GM18868 (cell line): Measurements from ENCODE around the gene SLBP.
A peak's percentile ranks its signal among the peaks of the same experiment; 100 is the strongest.
"Not testable (repeated sequence)": the region's sequence is repeated elsewhere in the genome, so short reads cannot be mapped to it uniquely, and the experiment has no call there.

ENCODE experiments used
- ATAC-seq: cut with Tn5 transposase; IDR thresholded peaks from one replicate; pipeline ENCODE4 v1.9.1; 2021; ENCODE audit warnings: mild to moderate bottlenecking, moderate library complexity; ENCODE audit not compliant: unreplicated experiment

The SLBP gene

DNA sequence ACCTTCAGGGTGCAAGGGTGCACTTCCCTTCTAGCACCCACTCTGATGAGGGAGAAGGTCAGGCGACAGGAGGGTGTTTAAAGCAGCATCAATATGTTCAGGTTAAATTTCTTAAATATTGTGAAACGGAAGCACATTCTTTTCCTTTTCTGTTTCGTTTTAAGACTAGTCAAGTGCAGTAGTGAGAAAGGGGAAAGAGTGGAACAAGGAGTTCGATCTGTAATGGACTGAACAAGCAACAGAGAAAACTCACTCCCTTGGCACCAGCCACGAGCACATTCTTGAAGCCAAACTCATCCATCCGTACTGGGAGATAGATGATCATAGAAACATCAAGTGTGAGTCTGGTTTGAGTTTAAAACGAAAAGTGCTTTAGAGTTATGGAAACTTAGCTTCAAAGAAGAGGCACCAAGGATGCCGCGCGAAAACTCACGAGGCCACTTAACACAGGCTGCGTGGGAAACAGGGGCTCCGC is 28.8 kb downstream of the SLBP start:
- peak; percentile 2 for ATAC-seq

DNA sequence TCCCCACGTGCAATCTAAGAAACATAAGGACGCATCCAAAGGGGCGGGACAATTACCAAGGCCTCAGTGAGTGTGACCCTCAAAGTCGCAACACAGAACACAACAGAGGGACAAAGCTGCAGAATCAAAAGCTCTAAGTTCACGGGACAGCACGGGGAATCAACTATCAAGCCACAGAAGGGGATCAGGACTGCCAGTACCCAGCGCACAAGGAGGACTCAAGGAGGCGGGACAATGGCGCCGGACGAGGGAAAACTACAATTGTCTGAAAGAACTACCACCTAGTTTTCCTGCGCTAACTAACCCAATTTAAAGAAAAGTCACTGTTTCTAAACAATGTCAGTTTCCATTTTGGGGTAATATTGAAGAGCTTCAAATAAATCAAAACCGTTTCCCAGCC is 29.3 kb downstream of the SLBP start:
- ATAC-seq: no peak

DNA sequence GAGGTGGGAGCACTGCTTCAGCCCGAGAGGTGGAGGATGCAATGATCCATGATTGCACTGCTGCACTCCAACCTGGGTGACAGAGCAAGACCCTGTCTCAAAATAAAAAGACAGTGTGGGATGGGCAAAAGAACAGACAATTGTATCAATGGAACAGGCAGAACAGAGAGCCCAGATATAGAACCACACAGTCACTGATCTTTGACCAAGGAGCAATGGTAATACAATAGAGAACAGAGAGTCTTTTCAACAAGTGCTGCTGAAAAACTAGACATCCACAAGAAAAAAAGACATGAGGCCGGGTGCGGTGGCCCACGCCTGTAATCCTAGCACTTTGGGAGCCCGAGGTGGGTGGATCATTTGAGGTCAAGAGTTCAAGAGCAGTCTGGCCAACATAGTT is 33.9 kb downstream of the SLBP start:
- no peak for ATAC-seq

DNA sequence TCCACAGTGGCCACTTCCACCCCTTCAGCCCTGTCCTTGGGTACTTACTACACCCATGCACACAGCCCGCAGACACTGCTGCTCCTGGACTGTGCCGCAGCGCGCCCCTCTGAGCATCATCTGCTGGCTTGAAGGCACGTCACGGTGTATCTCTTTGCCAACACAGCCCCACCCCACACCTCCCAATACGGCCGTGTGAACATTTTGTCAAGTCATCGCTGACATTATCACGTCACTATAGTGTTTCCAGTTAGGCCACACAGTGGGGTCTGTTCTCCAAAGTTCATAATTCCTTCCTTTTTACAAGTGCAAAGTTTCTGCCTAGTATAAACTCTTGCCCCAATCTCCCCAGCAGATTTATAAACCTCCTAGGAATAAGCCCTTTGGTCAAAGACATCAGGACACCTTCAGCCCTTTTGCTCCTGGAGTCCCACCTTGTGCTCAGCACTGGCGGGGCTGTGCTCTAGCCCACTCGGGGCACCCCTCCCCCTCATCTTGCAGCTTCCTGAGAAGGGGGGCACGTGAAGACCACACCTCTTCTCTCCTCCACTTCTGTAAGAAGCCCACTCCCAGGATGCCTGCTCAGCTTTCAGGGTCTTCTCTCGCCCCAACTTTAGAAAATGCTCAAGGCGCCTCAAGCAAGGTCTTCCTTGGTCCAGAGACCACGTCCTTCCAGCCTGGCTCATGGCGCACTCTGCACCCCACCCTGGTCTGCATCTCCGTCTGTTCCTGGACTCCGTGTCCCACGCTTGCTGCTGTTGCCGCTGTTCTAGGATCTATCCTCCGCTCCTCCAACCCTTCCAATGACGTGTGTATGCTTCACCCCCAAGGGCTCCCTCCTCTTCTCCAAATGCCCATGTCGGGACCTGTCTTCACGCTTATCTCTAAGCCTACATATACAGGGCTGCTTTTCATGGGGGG is 35.3 kb downstream of the SLBP start:
- ATAC-seq: no peak

DNA sequence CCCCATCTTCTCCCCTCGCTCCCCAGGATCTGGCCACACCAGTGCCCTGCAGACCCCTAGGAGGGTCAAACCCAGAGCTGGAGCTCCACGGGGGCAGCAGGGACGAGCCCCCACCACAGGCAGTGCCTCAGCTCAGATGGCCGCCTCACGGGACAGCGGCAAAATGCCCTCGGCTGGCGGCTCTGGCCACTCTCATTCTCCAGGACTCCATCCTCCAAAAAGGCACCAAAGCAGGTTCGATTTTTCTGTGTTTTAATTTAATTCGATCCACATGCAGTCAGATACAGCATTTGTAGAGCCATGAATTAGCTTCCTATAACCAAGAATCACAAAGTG is 36.3 kb downstream of the SLBP start:
- no peak for ATAC-seq

DNA sequence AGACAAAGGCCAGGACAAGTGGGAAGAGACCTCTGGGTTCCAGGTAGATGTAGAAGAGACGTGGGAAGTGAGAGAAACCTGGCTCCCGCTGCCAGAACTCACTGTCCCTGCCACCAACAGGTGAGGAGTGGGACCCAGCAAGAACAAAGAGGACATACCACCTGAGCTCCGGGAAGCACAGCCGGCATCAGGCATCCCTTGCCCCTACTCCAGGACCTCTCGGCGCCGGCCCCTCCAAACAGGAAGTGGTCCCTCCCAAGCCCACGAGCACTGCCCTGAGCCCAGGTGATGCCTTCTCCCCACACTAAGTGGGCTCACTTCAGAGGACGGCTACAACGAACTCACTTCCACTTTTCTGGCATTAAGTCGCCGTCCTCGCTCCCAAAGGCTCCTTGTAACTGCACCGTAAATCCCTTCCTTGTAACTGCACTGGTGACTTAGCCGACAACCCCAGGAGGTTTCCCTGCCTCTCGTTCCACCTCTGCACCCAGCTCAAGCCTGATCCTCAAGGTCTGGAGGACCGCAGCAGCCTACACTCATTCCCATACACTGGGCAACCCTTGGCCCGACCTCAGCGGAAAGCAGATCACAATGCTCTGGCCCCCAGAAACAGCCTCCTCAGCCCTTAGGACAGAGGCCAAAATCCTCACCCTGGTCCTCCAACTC is 36.9 kb downstream of the SLBP start:
- ATAC-seq: no peak

DNA sequence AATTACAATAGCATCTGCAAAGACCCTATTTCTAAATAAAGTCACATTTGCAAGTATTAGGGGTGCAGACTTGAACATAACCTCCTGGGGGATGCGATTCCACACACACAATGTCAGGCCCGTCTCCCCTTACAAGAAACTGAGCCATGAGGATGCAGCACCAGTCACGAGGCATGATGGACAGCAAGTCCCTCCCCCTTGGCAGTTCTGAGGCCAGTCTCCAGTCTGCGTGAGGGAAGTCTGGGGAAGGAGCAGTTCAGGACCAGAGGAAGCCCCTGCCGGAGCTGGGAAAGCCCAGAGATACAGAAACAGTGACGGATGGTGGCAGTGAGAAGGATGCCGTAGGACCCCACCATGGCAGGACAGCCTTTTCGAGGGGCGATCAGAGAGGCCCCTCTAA is 37.4 kb downstream of the SLBP start:
- no peak for ATAC-seq

DNA sequence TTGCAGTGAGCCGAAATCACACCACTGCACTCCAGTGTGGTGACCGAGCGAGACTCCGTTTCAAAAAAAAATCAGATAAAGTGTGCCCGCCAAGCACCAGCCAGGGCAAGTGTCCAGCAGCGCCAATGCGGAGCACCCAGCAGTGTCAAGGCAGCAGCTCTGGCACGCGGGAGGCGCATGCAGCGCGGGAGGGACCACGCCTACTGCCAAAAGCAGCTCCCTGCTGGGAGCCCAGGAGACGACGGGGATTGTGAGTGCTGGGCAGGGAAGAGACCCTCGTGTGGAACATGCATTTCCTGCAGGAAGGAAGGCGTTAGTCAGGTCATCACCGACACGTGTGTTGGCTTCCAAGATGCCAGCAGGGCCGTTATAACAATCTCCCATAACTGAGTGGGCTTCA is 38.4 kb downstream of the SLBP start:
- ATAC-seq: no peak

DNA sequence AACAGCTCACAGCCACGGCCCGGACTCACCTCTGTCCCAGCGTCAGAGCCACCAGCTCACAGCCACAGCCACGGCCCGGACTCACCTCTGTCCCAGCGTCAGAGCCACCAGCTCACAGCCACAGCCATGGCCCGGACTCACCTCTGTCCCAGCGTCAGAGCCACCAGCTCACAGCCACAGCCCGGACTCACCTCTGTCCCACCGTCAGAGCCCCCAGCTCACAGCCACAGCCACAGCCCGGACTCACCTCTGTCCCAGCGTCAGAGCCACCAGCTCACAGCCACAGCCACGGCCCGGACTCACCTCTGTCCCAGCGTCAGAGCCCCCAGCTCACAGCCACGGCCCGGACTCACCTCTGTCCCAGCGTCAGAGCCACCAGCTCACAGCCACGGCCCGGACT is 41.1 kb downstream of the SLBP start:
- ATAC-seq: not testable (repeated sequence)

DNA sequence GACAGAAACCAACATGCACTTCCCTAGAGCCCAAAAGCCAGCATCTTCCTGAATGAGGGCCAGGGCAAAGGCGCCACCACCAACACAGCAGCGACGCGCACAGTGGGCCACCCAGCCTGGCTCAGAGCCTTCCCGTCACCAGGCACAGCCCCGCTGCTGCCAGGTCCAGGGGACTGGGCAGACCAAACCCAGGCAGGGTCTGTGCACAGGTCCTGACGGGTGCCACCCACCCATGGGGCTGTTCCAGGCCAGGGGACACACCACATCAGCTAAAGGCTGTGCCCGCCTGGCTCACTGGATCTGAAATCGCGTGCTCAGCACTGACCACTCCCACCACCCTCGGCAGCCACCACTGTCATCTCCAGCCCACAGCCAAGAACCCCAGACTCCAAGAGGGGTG is 41.8 kb downstream of the SLBP start:
- ATAC-seq: no peak

DNA sequence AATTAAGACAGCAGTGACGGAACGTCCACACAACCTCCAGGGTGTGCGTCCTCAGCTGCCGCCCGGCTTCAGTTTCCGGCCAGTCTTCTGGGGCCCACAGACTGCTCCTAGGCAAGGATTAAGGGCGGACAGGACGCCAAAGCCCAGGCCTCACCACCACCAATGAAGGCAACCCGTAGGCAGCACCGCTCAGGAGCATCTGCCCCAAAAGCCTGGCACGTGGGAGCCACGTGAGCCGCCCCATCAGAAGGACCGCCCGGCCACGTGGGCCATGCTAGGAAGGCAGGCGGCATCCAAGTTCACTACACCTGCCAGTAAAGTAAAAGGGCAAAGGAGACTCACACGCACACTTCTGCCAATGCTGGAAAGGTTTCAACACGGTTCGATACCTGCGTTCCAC is 42.3 kb downstream of the SLBP start:
- ATAC-seq: no peak

DNA sequence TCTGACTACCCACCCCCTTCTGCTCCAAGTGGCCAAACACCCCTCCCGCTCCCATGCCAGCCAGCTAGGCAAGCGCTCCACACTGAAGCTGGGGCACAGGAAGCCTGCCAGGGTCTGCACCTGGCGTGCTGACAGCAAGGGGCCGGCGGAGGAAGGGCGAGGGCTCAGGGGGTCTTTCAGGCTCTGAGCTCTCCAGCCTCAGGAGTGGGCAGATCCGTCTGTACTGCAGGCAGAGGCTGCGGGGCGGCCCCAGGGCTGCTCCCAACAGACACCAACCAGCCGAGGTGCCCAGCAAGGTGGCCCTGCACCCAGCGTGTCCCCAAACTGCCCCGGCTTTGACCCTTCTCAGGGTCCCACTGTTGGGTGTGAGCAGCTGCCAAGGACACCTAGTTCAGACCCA is 42.8 kb downstream of the SLBP start:
- ATAC-seq: no peak

DNA sequence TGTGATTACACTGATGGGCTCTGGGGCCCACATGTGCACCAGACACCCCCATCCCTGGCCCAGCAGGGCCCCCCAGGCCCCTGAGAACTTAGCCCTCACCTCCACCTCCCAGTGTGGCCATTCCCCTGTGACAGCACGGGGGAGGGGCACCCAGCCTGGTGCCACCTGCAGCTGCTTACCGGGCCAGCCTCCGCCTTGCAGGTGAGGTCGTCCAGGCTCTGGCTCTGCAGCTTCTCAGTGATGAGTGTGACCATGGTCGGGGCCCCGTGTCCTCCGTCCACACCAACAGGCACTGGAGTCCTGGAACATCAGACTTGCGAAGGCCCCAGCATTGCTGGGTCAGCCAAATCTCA is 43.7 kb downstream of the SLBP start:
- ATAC-seq: no peak

DNA sequence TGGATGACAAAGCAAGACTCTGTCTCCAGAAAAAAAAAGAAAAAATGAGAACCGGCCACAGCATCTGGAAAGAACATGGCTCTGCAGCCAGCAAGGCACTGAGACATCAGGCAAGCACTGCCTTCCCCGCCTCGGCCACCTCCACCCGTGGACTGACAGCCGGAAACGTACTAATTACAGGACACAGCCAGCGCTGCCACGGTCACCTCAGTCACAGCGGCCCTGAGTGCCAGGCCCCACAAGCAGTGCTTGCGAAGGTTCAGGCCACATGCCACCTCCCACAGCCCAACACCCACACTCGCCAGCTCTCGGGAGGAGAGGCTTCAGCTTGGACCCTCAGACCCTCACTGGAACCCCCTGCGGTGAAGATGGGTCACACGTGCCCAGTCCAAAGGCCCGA is 44.8 kb downstream of the SLBP start:
- no peak for ATAC-seq

DNA sequence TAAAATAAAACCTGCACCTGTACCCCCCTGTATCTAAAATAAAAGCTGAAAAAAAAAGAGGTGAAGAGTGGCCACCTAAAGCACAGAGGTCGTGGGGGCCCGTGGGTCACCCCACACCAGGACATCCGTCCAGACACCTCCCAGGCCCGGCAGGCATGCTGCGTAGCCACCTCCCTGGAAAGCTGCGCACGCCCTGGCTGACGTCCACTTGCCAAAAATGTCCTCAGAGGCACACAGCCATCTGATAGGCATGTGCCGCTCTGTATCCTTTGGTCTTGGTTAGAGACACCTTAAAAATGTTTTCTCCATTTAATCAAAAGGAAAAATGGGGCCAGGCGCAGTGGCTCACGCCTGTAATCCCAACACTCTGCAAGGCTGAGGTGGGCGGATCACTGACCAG is 45.7 kb downstream of the SLBP start:
- no peak for ATAC-seq

DNA sequence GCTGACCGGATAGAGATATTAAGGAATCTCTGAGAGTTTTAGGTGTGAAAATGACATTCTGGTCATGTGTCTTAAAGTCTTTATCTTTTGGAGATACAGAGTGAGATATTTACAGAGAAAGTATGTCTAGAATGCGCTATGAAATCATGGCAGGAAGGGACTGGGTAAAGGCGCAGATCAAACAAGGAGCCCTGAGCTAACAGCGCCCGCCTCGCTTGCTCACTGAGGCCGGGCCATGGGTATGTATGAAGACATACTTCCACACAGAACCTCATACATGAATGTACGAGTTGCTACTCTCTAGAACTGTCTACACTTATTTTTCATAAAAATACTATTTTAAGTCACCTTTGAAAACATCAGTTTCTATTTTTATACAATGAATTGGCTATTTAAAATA is 48.0 kb downstream of the SLBP start:
- no peak for ATAC-seq

DNA sequence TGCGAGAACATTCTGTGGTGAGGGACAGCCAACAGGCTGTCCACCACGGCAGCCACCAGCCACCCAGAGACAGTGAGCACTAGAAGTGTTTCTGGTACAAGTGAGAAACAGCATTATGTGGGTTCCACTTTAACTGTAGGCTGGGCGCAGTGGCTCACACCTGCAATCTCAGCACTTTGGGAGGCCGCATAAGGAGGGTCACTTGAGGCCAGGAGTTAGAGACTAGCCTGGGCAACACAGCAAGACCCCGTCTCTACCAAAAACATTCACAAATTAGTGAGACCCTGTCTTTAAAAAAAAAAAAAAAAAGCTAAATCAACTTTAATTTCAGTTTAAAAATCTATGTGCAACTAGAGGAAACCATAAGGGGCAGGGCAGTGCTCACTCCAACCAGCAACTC is 48.6 kb downstream of the SLBP start:
- no peak for ATAC-seq

DNA sequence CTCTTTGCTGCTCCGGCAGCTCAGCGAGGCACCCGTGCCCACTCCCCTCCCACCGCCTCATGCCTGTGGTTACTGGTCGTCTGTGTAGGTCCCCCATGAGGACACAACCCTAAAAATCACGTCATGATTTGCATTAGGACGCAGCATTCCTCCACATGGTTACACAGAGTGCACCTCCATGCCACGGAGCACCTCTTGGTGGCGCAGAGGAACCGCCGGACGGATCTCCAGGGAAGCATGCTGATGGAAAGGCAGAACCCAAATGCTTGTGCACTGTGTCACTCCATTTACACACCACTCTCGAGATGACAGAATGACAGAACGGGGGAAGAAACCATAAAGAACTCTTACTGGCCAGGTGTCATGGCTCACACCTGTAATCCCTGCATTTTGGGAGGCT is 50.4 kb downstream of the SLBP start:
- ATAC-seq: no peak

DNA sequence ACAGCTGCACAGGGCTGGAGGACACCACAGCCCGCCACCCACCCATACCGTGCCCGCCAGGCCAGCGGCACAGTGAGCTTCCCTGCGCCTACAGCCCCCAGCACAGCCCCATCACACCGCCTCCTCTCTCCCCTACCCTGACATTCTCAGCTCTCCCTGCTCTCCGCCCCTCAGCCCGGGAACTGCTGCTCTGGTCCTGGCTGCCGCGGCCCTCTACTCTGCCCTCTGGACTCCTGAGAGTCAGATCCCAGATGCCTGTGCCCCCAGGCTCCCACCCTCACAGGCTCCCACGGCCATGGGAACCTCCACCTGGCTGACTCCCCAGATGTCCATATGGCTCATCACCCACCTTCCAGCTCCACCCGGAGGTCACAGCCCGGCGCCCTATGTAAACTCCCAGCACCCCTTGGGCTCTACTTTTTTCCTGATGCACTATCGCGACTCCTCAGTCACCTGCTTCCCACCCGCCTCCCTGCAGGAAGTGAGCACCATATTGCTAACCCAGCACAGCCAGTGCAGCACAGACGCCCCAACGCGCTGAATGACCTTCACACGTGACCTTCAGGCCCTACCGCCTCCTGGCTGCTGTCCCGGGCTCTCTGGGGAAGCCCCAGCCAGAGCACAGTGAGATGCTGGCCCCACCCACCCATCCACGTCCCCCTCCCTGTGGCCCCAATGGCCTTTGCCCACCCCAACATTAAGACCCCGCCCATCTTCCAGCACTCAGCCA is 51.0 kb downstream of the SLBP start:
- ATAC-seq: no peak

DNA sequence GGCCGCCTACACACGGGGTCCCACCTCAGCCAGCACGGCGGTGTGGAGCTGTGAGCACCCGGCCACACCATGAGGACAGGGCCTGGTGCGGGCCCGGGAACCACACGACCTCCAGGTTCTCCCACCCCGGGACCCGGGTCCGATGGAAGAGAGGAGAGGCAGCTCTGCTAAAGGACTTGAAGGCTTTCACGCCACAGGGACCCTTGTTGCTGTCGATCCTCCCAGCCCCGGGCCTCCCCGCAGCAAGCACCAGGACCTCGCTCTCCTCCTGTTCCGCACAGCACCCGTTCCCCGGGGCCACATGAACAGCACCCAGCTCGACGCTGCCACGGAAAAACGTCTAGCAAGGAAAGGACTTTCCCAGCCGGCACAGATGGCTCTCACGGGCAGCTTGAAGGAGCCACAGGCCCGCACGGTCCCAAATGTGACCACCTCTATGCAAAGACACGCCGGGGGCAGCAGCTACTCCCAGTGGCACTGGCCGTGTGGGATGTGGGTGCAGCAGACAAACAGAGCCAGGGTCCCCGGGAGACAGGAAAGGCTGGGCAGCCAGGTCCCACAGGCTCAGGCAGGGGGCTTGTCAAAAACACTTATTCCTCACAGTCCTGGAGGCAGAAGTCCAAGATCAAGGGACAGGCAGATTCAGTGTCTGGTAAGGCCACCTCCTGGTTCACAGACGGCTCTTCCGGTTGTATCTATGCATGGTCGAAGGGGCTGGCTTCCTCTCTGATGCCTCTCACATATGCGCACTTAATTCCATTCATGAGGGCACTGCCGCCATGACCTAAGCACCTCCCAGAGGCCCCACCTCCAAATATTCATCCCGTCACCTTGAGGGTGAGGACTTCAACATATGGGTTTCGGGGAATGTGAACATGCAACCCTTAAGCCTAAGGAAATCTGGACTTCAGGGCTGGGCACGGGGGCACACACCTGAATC is 52.7 kb downstream of the SLBP start:
- no peak for ATAC-seq

DNA sequence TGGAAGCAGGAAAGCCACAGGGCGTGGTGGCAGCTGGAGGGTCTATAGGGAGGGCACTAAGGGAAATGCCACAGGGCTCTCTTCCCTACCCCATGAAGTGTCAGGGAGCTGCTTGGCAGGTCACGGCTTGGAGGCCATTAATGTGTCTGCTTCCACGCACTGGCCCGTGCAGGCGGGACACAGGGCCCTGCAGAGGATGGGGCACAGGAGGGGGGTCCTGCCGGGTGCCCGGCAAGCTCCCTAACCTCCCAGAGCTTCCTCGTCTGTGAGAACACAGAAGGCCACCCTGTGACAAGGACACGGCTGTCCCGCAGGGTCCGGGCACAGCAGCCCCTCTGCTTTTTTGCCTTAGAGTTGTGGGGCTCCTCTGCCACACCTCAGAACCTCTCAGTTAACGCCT is 53.5 kb downstream of the SLBP start:
- no peak for ATAC-seq
